Vagina (tissue), 2 donors: ENCODE measurements around the gene SLC9B1. TPM values are rescaled to one million over a fixed set of nuclear protein-coding genes. Genes with fewer than 3 reads are reported as not detected.

Experiments used
- DNase-seq, 2 donors: peaks; one replicate each; pipeline ENCODE4 v3.0.0-alpha.2; 2017; ENCODE audit errors: extremely low spot score in 2 of 2
- H3K27ac ChIP-seq: fragments of 200-600 bp; sonication (generic); one replicate; pipeline ENCODE4 v1.5.1; 2019
- H3K27me3 ChIP-seq: fragments of 200-600 bp; sonication (generic); one replicate; pipeline ENCODE4 v1.5.1; 2019
- H3K36me3 ChIP-seq, 2 donors: fragments of 200-600 bp; sonication (generic); one replicate each; pipeline ENCODE4 v1.5.1; 2017 to 2019
- H3K4me1 ChIP-seq: fragments of 200-600 bp; sonication (generic); one replicate; pipeline ENCODE4 v1.5.1; 2019
- H3K4me3 ChIP-seq, 2 donors: fragments of 200-600 bp; sonication (generic); 1 replicate in 1 of 2; 2 replicates in 1 of 2; pipeline ENCODE4 v1.5.1; 2016 to 2019
- H3K9me3 ChIP-seq: fragments of 200-600 bp; sonication (generic); one replicate; pipeline ENCODE4 v1.5.1; 2019
- CTCF ChIP-seq, 3 experiments: fragments of 450-650 bp in 2 of 3; fragments of 200-600 bp in 1 of 3; sonication (generic) in 1 of 3; IDR thresholded peaks; one replicate each; pipeline ENCODE4 v1.5.1; 2017 to 2019; ENCODE audit warnings: antibody characterized with exemption in 3 of 3, mild to moderate bottlenecking in 2 of 3, moderate library complexity in 2 of 3
- POLR2A ChIP-seq, 2 donors: fragments of 450-650 bp; IDR thresholded peaks; one replicate each; pipeline ENCODE4 v1.6.1; 2017; ENCODE audit warnings: antibody characterized with exemption in 2 of 2, mild to moderate bottlenecking in 2 of 2, moderate library complexity in 2 of 2
- POLR2AphosphoS5 ChIP-seq, 2 donors: sonication (generic); formaldehyde crosslinking; IDR thresholded peaks; one replicate each; pipeline ENCODE4 v1.9.0; 2017; ENCODE audit warnings: antibody characterized with exemption in 2 of 2, mild to moderate bottlenecking in 2 of 2, low read depth in 1 of 2; ENCODE audit not compliant: insufficient read depth in 1 of 2
- intact Hi-C: fragments of 100-400 bp; cut with DNase I; formaldehyde crosslinking; loops from one replicate; pipeline ENCODE4 v1.15.1; 2023
- total RNA-seq: library from RNA; depleted of rRNA; stranded (reverse); fragments of >200 nt; gene quantifications from one replicate; pipeline ENCODE4 v1.2.3, GENCODE V29; 2016

SLC9B1 gene
- total RNA-seq, 1 donor from 2014 or later = not detected

GRCh38 chr4:103044183-103044582, 24.7 kb upstream of the SLC9B1 start:
- intact Hi-C loops = no loop called here

GRCh38 chr4:103036169-103036568, 16.7 kb upstream of the SLC9B1 start:
- Histone ChIP-seq H3K9me3 (no peaks in the 10 kb centered on the region), H3K27ac (no peak overlapping the region), H3K4me3 (no peak overlapping the region), H3K4me1 (no peaks in the 10 kb centered on the region), H3K27me3 (no peaks in the 10 kb centered on the region), H3K36me3 (peaks cover 0 to 6% of the 10 kb centered on the region in 2 donors)
- intact Hi-C loops = no loop called here
- no peak for TF ChIP-seq CTCF (IDR thresholded peaks at IDR 0.05)
- TF ChIP-seq POLR2AphosphoS5 (IDR thresholded peaks at IDR 0.05; ENCODE audit: insufficient read depth in 1 of 2, low read depth in 1 of 2) = no peak
- no peak for TF ChIP-seq POLR2A (IDR thresholded peaks at IDR 0.05)
- no peak for DNase-seq

More at GRCh38 chr4:103044183-103044582, 24.7 kb upstream of the SLC9B1 start:
- H3K9me3 ChIP-seq = no peaks in the 10 kb centered on the region
- no peak for DNase-seq
- no peak overlapping the region for H3K4me3 ChIP-seq
- TF ChIP-seq POLR2AphosphoS5 (IDR thresholded peaks at IDR 0.05; ENCODE audit: insufficient read depth in 1 of 2, low read depth in 1 of 2) = no peak
- no peak for TF ChIP-seq POLR2A (IDR thresholded peaks at IDR 0.05)
- no peak for TF ChIP-seq CTCF (IDR thresholded peaks at IDR 0.05)
- no peaks in the 10 kb centered on the region for H3K4me1 ChIP-seq
- peaks cover 0 to 6% of the 10 kb centered on the region in 2 donors for H3K36me3 ChIP-seq
- H3K27me3 ChIP-seq = no peaks in the 10 kb centered on the region
- no peak overlapping the region for H3K27ac ChIP-seq

- intact Hi-C loops = no loop called here
- H3K9me3 ChIP-seq = no peaks in the 10 kb centered on the region
- no peak overlapping the region for H3K4me3 ChIP-seq
- H3K36me3 ChIP-seq = peaks cover 0 to 6% of the 10 kb centered on the region in 2 donors
- no peaks in the 10 kb centered on the region for H3K4me1 ChIP-seq
- no peak overlapping the region for H3K27ac ChIP-seq
- no peaks in the 10 kb centered on the region for H3K27me3 ChIP-seq
- TF ChIP-seq POLR2AphosphoS5 (IDR thresholded peaks at IDR 0.05; ENCODE audit: insufficient read depth in 1 of 2, low read depth in 1 of 2) (no peak), POLR2A (IDR thresholded peaks at IDR 0.05) (no peak)
- no peak for DNase-seq
Measured at GRCh38 chr4:103032574-103032973, 13.1 kb upstream of the SLC9B1 start.

- DNase-seq = no peak
- Histone ChIP-seq H3K9me3 (no peaks in the 10 kb centered on the region), H3K27me3 (no peaks in the 10 kb centered on the region), H3K27ac (no peak overlapping the region), H3K4me3 (no peak overlapping the region), H3K36me3 (peaks cover 0 to under 1% of the 10 kb centered on the region in 2 donors), H3K4me1 (no peaks in the 10 kb centered on the region)
- no peak for TF ChIP-seq POLR2AphosphoS5 (IDR thresholded peaks at IDR 0.05; ENCODE audit: insufficient read depth in 1 of 2, low read depth in 1 of 2)
- intact Hi-C loops = no loop called here
Measured at GRCh38 chr4:103030791-103031190, 11.3 kb upstream of the SLC9B1 start.

- H3K4me1 ChIP-seq = no peaks in the 10 kb centered on the region
- H3K36me3 ChIP-seq = no peaks in the 10 kb centered on the region
- intact Hi-C loops = no loop called here
- no peak overlapping the region for H3K27ac ChIP-seq
- no peak for TF ChIP-seq CTCF (IDR thresholded peaks at IDR 0.05)
- TF ChIP-seq POLR2AphosphoS5 (IDR thresholded peaks at IDR 0.05; ENCODE audit: insufficient read depth in 1 of 2, low read depth in 1 of 2) = no peak
- no peak for TF ChIP-seq POLR2A (IDR thresholded peaks at IDR 0.05)
- H3K4me3 ChIP-seq = no peak overlapping the region
- H3K27me3 ChIP-seq = no peaks in the 10 kb centered on the region
- no peak for DNase-seq
- H3K9me3 ChIP-seq = no peaks in the 10 kb centered on the region
Measured at GRCh38 chr4:103029300-103029699, 9.8 kb upstream of the SLC9B1 start.

- no peak overlapping the region for H3K4me3 ChIP-seq
- H3K4me1 ChIP-seq = no peaks in the 10 kb centered on the region
- no peaks in the 10 kb centered on the region for H3K9me3 ChIP-seq
- no peak overlapping the region for H3K27ac ChIP-seq
- intact Hi-C loops = no loop called here
- no peaks in the 10 kb centered on the region for H3K27me3 ChIP-seq
- H3K36me3 ChIP-seq = no peaks in the 10 kb centered on the region
- TF ChIP-seq POLR2A (IDR thresholded peaks at IDR 0.05) = no peak
- no peak for TF ChIP-seq POLR2AphosphoS5 (IDR thresholded peaks at IDR 0.05; ENCODE audit: insufficient read depth in 1 of 2, low read depth in 1 of 2)
- no peak for TF ChIP-seq CTCF (IDR thresholded peaks at IDR 0.05)
- DNase-seq = no peak
Measured at GRCh38 chr4:103026868-103027267, 7.4 kb upstream of the SLC9B1 start.
